Lower lobe of right lung (tissue), 2 donors: ENCODE data around the gene GRIK1. TPM values are rescaled to one million over a fixed set of nuclear protein-coding genes. Genes with fewer than 3 reads are reported as not detected.

Source experiments
- ATAC-seq, 2 donors: fragments of 200-7000 bp; cut with Tn5 transposase; one replicate each; pipeline ENCODE4 v1.9.1; 2020 to 2022; ENCODE audit warnings: mild to moderate bottlenecking in 2 of 2, moderate library complexity in 2 of 2
- DNase-seq: peaks from one replicate; pipeline ENCODE4 v3.0.0-alpha.2; 2020
- H3K27ac ChIP-seq: fragments of 200-600 bp; one replicate; pipeline ENCODE4 v1.8.0; 2022
- H3K27me3 ChIP-seq: fragments of 200-600 bp; one replicate; pipeline ENCODE4 v1.8.0; 2022; ENCODE audit warnings: low read depth
- H3K36me3 ChIP-seq: fragments of 200-600 bp; one replicate; pipeline ENCODE4 v1.8.0; 2022; ENCODE audit warnings: mild to moderate bottlenecking
- H3K4me1 ChIP-seq: fragments of 200-600 bp; one replicate; pipeline ENCODE4 v1.8.0; 2022
- H3K4me3 ChIP-seq: fragments of 200-600 bp; one replicate; pipeline ENCODE4 v1.8.0; 2022; ENCODE audit warnings: mild to moderate bottlenecking
- H3K9me3 ChIP-seq: fragments of 200-600 bp; one replicate; pipeline ENCODE4 v1.8.0; 2022
- CTCF ChIP-seq: fragments of 200-600 bp; IDR thresholded peaks from one replicate; pipeline ENCODE4 v1.8.0; 2022; ENCODE audit warnings: antibody characterized with exemption, mild to moderate bottlenecking
- intact Hi-C: fragments of 100-400 bp; cut with DNase I; formaldehyde crosslinking; loops from one replicate; pipeline ENCODE4 v1.11.0; 2022
- total RNA-seq: library from RNA; stranded (reverse); fragmentation: NEBNext Ultra II Directional; extraction: Animal tissue kit (Norgen Biotek cat#: 25700); gene quantifications from one replicate; pipeline ENCODE4 v1.2.1, GENCODE V29; 2021
- donor health status: DM: no; HTN: yes; CAD: no; lungs with severe emphysema.

GRIK1 gene
- total RNA-seq, 1 donor from 2014 or later: not detected

DNA sequence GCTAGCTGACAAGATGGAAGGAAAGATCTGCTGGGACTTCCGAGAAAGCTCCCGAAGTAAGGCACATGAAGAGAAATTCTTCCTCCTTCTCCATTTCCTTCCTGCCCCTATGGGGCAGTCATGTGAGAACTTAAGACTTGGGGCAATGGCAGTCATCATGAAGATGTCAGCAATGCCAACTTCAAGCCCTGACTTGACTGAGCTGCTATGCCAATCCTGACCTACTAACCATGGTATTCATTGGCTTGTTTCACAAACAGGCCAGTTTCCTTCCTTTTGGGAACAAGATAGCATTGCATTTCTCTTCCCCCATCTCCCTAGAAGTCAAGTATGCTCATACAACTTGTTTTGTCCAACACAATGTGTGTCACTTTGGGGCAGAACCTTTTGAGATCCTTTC is 25.5 kb downstream of the GRIK1 start:
- Histone ChIP-seq H3K4me3 (no peak overlapping the region), H3K9me3 (no peaks in the 10 kb centered on the region), H3K27me3 (no peaks in the 10 kb centered on the region), H3K36me3 (no peaks in the 10 kb centered on the region), H3K4me1 (no peaks in the 10 kb centered on the region), H3K27ac (no peak overlapping the region)
- intact Hi-C loops: no loop called here
- ATAC-seq (no peak), DNase-seq (no peak)
- TF ChIP-seq CTCF: no peak

GRCh38 chr21:29909571-29909970 is 30.2 kb downstream of the GRIK1 start:
- H3K9me3 ChIP-seq: no peaks in the 10 kb centered on the region
- no peak for TF ChIP-seq CTCF
- ATAC-seq (no peak), DNase-seq (no peak)
- H3K4me1 ChIP-seq: no peaks in the 10 kb centered on the region
- H3K4me3 ChIP-seq: no peak overlapping the region
- H3K27me3 ChIP-seq: no peaks in the 10 kb centered on the region
- no peak overlapping the region for H3K27ac ChIP-seq
- no peaks in the 10 kb centered on the region for H3K36me3 ChIP-seq
- intact Hi-C loops: no loop called here

- Histone ChIP-seq H3K27ac (no peak overlapping the region), H3K4me1 (no peaks in the 10 kb centered on the region), H3K27me3 (no peaks in the 10 kb centered on the region), H3K9me3 (no peaks in the 10 kb centered on the region), H3K4me3 (no peak overlapping the region), H3K36me3 (no peaks in the 10 kb centered on the region)
- DNase-seq (no peak), ATAC-seq (peak in 1 of 2 donors; percentile 13)
- TF ChIP-seq CTCF: no peak
- intact Hi-C loops: no loop called here
Measured at GRCh38 chr21:29904359-29905282, 35.2 kb downstream of the GRIK1 start.

- ATAC-seq: no peak
- TF ChIP-seq CTCF: no peak
- no peaks in the 10 kb centered on the region for H3K9me3 ChIP-seq
- DNase-seq: no peak
- H3K27ac ChIP-seq: no peak overlapping the region
- intact Hi-C loops: no loop called here
- no peaks in the 10 kb centered on the region for H3K4me1 ChIP-seq
- no peaks in the 10 kb centered on the region for H3K27me3 ChIP-seq
- H3K4me3 ChIP-seq: no peak overlapping the region
- no peaks in the 10 kb centered on the region for H3K36me3 ChIP-seq
Measured at GRCh38 chr21:29896884-29897283, 42.9 kb downstream of the GRIK1 start.

DNA sequence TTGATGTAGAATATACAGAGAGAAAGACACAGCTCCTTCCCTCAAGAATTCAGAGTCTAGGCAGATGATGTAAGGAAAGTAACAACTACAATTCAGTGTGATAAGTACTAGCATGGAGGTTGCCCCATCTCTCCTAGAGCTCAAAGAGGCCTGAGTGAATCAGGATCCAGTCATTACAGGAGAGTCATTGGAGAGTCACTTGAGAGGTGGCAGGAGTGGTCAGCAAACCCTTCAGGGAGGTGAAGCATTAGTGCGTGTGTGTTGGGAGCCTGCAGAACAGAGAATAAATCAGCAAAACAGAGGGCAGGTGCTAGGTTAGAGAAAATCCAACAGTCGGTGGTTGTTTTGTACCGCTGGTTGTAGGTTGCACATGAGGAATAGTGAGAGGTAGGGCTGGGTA is 46.1 kb downstream of the GRIK1 start:
- Histone ChIP-seq H3K27ac (no peak overlapping the region), H3K36me3 (no peaks in the 10 kb centered on the region), H3K4me3 (no peak overlapping the region), H3K27me3 (no peaks in the 10 kb centered on the region), H3K9me3 (no peaks in the 10 kb centered on the region), H3K4me1 (no peaks in the 10 kb centered on the region)
- ATAC-seq (peak; percentile 94 to 95), DNase-seq (no peak)
- intact Hi-C loops: no loop called here
- no peak for TF ChIP-seq CTCF
